Naive B cell (primary cell): Measurements from ENCODE around the gene MAML2. TPM values are rescaled to one million over a fixed set of nuclear protein-coding genes. Genes with fewer than 3 reads are reported as not detected.

Experiments
- ATAC-seq, 2 donors: fragments of 150-1000 bp; cut with Tn5 transposase; 2 replicates each; pipeline ENCODE4 v1.10.0; 2021; ENCODE audit warnings: low read depth in 2 of 2, mild to moderate bottlenecking in 2 of 2, moderate library complexity in 2 of 2
- DNase-seq: peaks from one replicate; pipeline ENCODE4 v3.0.0; 2022
- H3K27ac Mint-ChIP-seq, 6 donors: one replicate each; pipeline ENCODE4 v1.8.0; 2020 to 2022; ENCODE audit warnings: mild to moderate bottlenecking in 6 of 6, mixed read lengths in 6 of 6, moderate library complexity in 5 of 6, inconsistent platforms in 2 of 6
- H3K27me3 Mint-ChIP-seq, 3 donors: one replicate each; pipeline ENCODE4 v1.8.0; 2021 to 2022; ENCODE audit warnings: mixed read lengths in 3 of 3, mild to moderate bottlenecking in 1 of 3
- H3K36me3 Mint-ChIP-seq, 2 donors: one replicate each; pipeline ENCODE4 v1.8.0; 2020 to 2022; ENCODE audit warnings: mixed read lengths in 2 of 2, inconsistent platforms in 1 of 2, mild to moderate bottlenecking in 1 of 2
- H3K4me1 Mint-ChIP-seq, 3 donors: one replicate each; pipeline ENCODE4 v1.8.0; 2020 to 2022; ENCODE audit warnings: mixed read lengths in 3 of 3, inconsistent platforms in 1 of 3, mild to moderate bottlenecking in 1 of 3, moderate library complexity in 1 of 3
- H3K4me3 Mint-ChIP-seq, 8 donors: one replicate each; pipeline ENCODE4 v1.8.0; 2020 to 2022; ENCODE audit warnings: mild to moderate bottlenecking in 8 of 8, mixed read lengths in 8 of 8, moderate library complexity in 8 of 8, inconsistent platforms in 2 of 8
- H3K9me3 Mint-ChIP-seq, 7 donors: one replicate each; pipeline ENCODE4 v1.8.0; 2020 to 2022; ENCODE audit warnings: mixed read lengths in 7 of 7, mild to moderate bottlenecking in 5 of 7, inconsistent platforms in 2 of 7, moderate library complexity in 1 of 7
- polyA plus RNA-seq, 6 donors: library from polyadenylated mRNA; unstranded; fragments of 300-500 nt; fragmentation: Illumina TruSeq; gene quantifications; one replicate each; pipeline ENCODE4 v1.2.3, GENCODE V29; 2021; ENCODE audit warnings: low read depth in 6 of 6

Gene MAML2
- polyA plus RNA-seq: 1 to 10 TPM in 5 of 6 donors, under 1 TPM in 1; 0.06 to 9.0 (median 3.5) TPM

GRCh38 chr11:96342961-96343711 lies at the start of gene MAML2:
Gene MAML2 (minus strand): TSS chr11:96343195. CDS start chr11:96341895, 1,300 bp downstream.
- peak; percentile 83 to 84 for ATAC-seq
- H3K4me1 Mint-ChIP-seq: peaks cover 40 to 50% (median 44%) of the 10 kb centered on the region in 3 donors
- H3K36me3 Mint-ChIP-seq: no peaks in the 10 kb centered on the region

DNA sequence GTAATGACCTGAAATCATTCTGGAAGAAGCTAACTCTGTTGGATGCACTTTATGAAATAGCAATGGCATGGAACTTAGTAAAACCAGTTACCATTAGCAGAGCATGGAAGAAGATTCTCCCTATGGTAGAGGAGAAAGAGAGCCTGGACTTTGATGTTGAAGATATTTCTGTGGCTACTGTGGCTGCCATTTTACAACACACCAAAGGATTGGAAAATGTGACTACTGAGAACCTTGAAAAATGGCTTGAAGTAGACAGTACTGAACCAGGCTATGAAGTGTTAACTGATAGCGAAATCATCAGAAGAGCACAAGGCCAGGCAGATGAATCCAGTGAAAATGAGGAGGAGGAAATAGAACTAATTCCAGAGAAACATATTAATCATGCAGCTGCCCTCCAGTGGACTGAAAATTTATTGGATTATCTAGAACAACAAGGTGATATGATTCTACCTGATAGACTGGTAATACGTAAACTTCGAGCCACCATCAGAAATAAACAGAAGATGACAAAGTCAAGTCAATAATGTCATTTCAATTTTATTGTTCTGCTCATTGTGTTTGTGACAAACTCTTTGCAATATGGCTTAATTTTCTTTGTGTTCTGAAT lies 48.8 kb upstream of the MAML2 start:
- H3K9me3 Mint-ChIP-seq: peaks cover 0 to 2% (median 0%) of the 10 kb centered on the region in 7 donors
- no peaks in the 10 kb centered on the region for H3K27me3 Mint-ChIP-seq
- ATAC-seq (no peak), DNase-seq (no peak)
- H3K27ac Mint-ChIP-seq: no peak overlapping the region
- H3K36me3 Mint-ChIP-seq: no peaks in the 10 kb centered on the region
- H3K4me1 Mint-ChIP-seq: peaks cover 15 to 30% (median 25%) of the 10 kb centered on the region in 3 donors
- H3K4me3 Mint-ChIP-seq: peak overlapping the region in 4 of 8 donors; percentile 19 to 97 (median 61)

More at GRCh38 chr11:96342961-96343711, at the start of gene MAML2:
- H3K27me3 Mint-ChIP-seq: no peaks in the 10 kb centered on the region
- peaks cover 0 to 2% (median 0%) of the 10 kb centered on the region in 7 donors for H3K9me3 Mint-ChIP-seq
- DNase-seq: peak; percentile 85
- peak within 1 kb of the TSS; percentile 19 to 94 (median 88) for H3K27ac Mint-ChIP-seq
- H3K4me3 Mint-ChIP-seq: peak within 1 kb of the TSS; percentile 92 to 99 (median 98)

DNA sequence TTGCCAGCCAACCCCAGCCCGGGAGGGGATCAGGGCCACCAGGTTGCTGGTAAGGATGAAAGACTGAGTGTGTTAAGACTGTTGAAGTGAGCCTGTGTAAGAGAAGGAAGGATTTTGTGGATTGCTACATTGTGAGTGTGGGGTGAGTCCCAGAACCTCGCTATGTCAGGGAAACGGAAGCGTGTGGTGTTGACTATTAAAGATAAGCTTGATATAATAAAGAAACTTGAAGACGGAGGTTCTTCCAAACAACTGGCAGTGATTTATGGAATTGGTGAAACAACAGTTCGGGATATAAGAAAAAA lies 47.4 kb upstream of the MAML2 start:
- H3K27me3 Mint-ChIP-seq: no peaks in the 10 kb centered on the region
- peaks cover 0 to 2% of the 10 kb centered on the region in 2 donors for H3K36me3 Mint-ChIP-seq
- peaks cover 15 to 30% (median 25%) of the 10 kb centered on the region in 3 donors for H3K4me1 Mint-ChIP-seq
- DNase-seq (no peak), ATAC-seq (no peak)
- peak overlapping the region; percentile 80 to 97 (median 95) for H3K4me3 Mint-ChIP-seq
- H3K9me3 Mint-ChIP-seq: peaks cover 0 to 2% (median 0%) of the 10 kb centered on the region in 7 donors
- H3K27ac Mint-ChIP-seq: peak overlapping the region; percentile 90 to 98 (median 95)

GRCh38 chr11:96389720-96390487 lies 46.9 kb upstream of the MAML2 start, which contains the start of the genes CCDC82 and JRKL:
Gene CCDC82 (minus strand): TSS chr11:96389912. CDS start chr11:96384747, 5,165 bp downstream.
Gene JRKL (plus strand): TSS chr11:96390013. CDS start chr11:96390650, 637 bp downstream.
- Mint-ChIP-seq H3K27ac (peak within 1 kb of the TSS; percentile 90 to 98 (median 95)), H3K4me1 (peaks cover 15 to 32% (median 25%) of the 10 kb centered on the region in 3 donors), H3K36me3 (peaks cover 0 to 5% of the 10 kb centered on the region in 2 donors), H3K27me3 (no peaks in the 10 kb centered on the region), H3K4me3 (peak within 1 kb of the TSS; percentile 80 to 97 (median 95)), H3K9me3 (peaks cover 0 to 2% (median 0%) of the 10 kb centered on the region in 7 donors)
- peak; percentile 93 for ATAC-seq
- DNase-seq: peak; percentile 97

DNA sequence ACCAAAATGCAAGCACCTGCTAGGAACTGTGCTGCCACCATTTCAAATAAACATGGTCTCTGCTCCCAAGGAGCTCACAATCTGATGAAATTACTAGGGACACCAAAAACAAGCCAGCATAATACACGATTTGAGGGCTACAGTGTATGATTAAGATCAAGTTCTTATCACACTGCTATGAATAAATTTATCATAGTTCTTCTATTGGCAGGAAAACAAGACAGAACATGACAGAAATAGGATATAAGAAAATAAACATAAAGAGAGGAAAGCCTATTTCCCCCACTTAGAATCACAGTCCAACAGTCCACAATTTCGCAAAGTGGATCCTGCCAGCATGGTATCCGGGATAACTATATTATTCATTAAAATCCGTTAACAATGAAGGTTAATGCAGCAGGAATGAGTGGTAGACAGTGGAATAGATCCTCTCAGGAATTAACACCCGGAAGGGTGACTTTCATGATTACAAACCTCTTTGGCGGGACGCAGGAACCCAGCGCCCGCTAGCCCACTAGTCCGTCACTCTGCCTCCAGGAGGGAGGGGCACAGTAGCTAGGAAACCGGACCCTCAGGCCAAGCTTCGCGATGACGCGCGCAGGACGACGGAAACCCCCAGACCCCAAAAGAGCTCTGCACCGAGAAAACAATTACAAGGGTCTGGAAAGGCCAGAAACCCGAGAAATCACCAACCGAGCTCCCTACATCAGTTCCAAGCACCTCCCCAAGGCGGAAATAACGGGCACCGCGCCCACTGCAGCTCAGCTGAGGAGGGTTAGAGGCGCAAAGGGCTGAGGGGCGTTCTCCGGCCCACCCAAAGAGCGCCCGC lies 46.1 kb upstream of the MAML2 start:
- Mint-ChIP-seq H3K36me3 (peaks cover 4 to 10% of the 10 kb centered on the region in 2 donors), H3K27me3 (no peaks in the 10 kb centered on the region), H3K27ac (peak overlapping the region; percentile 90 to 98 (median 95)), H3K4me3 (peak overlapping the region; percentile 80 to 97 (median 95)), H3K4me1 (peaks cover 19 to 32% (median 25%) of the 10 kb centered on the region in 3 donors), H3K9me3 (peaks cover 0 to 2% (median 0%) of the 10 kb centered on the region in 7 donors)
- DNase-seq: no peak
- peak; percentile 62 to 64 for ATAC-seq

DNA sequence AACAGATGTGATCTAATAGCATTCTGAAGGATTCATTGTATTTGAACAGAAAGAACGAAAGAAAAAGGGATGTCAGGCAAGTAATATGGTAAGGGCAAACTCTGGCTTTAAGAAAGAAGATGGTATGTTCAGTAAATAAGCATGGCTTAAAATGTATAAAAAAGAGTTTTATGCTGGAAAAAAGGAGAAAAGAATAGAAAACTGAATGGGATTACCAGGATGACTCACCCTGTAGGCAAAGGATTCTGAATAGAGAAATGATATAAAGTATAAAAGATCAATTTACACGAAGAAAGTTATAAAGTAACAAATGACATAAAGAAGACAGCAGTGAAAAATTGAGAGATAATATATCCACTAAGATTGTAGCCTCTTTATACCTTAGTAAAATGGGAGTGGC lies 42.2 kb upstream of the MAML2 start:
- H3K9me3 Mint-ChIP-seq: no peaks in the 10 kb centered on the region
- peak overlapping the region in 1 of 8 donors; percentile 12 for H3K4me3 Mint-ChIP-seq
- peaks cover 15 to 21% (median 19%) of the 10 kb centered on the region in 3 donors for H3K4me1 Mint-ChIP-seq
- peaks cover 8 to 18% of the 10 kb centered on the region in 2 donors for H3K36me3 Mint-ChIP-seq
- H3K27me3 Mint-ChIP-seq: no peaks in the 10 kb centered on the region
- peak overlapping the region in 1 of 6 donors; percentile 61 for H3K27ac Mint-ChIP-seq
- no peak for DNase-seq
- ATAC-seq: no peak

DNA sequence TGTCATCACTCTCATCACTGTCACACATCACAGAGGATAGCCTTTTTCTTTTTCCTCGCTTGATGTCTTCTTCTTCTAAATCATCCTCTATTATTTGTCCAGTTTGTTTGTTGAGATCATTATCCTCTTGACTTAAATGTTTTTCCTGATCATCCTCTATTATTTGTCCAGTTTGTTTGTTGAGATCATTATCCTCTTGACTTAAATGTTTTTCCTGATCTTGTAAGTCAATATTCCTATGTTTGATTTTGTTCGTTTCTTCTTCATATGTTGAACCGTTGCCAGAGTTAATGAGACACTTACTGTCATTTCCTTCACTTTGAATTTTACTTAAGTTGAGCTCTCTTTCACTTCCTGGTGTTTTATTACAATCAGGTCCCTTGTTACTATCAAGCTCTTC lies 41.2 kb upstream of the MAML2 start:
- ATAC-seq: no peak
- peaks cover 8 to 18% of the 10 kb centered on the region in 2 donors for H3K36me3 Mint-ChIP-seq
- no peak for DNase-seq
- peaks cover 15 to 19% (median 17%) of the 10 kb centered on the region in 3 donors for H3K4me1 Mint-ChIP-seq
- no peaks in the 10 kb centered on the region for H3K9me3 Mint-ChIP-seq
- H3K27ac Mint-ChIP-seq: peak overlapping the region in 2 of 6 donors; percentile 4 to 44
- H3K4me3 Mint-ChIP-seq: no peak overlapping the region
- no peaks in the 10 kb centered on the region for H3K27me3 Mint-ChIP-seq

DNA sequence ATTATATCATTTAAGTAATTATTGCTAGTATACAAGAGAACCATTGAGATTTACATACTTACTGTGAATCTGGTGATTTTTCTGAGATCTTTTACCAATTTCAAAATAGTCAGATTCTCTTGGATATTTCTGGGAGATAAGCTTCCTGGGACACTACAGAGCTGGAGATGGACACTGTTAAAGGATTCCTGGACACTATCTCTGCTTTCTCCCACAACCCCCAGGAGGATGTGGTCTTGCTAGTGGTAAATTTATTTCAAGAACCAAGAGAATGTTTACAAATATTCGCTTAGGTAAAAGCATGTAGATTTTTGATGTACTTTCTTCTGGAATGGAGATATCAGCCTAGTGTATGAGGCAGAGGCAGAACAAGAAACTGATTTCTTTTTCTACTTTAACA lies 33.8 kb upstream of the MAML2 start:
- DNase-seq (no peak), ATAC-seq (no peak)
- no peak overlapping the region for H3K4me3 Mint-ChIP-seq
- H3K36me3 Mint-ChIP-seq: peaks cover 0 to 21% of the 10 kb centered on the region in 2 donors
- no peak overlapping the region for H3K27ac Mint-ChIP-seq
- H3K4me1 Mint-ChIP-seq: peaks cover 0 to 6% (median 5%) of the 10 kb centered on the region in 3 donors
- no peaks in the 10 kb centered on the region for H3K27me3 Mint-ChIP-seq
- H3K9me3 Mint-ChIP-seq: no peaks in the 10 kb centered on the region

DNA sequence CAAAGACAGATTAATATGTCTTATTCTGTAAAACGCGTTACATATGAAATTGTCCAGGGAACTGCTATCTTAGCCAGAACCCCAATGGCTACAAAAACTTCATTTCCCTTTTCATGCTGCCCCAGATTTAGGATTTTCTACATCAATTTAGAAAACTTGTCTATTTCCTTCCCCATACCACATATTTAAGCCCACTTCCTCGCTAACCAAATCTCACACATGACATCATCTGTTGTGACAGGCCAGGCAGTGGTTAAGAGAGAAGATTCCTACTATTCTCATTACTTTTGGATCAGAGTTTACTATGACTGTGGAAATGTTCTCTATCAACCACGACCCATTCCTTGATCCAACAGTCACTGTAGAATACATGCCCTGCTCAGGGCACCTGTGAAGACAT lies 30.8 kb upstream of the MAML2 start:
- no peak for ATAC-seq
- H3K4me3 Mint-ChIP-seq: no peak overlapping the region
- peaks cover 0 to 6% (median 5%) of the 10 kb centered on the region in 3 donors for H3K4me1 Mint-ChIP-seq
- peak overlapping the region in 2 of 6 donors; percentile 3 to 23 for H3K27ac Mint-ChIP-seq
- peaks cover 0 to 2% (median 0%) of the 10 kb centered on the region in 7 donors for H3K9me3 Mint-ChIP-seq
- no peak for DNase-seq
- H3K27me3 Mint-ChIP-seq: no peaks in the 10 kb centered on the region
- peaks cover 5 to 25% of the 10 kb centered on the region in 2 donors for H3K36me3 Mint-ChIP-seq

DNA sequence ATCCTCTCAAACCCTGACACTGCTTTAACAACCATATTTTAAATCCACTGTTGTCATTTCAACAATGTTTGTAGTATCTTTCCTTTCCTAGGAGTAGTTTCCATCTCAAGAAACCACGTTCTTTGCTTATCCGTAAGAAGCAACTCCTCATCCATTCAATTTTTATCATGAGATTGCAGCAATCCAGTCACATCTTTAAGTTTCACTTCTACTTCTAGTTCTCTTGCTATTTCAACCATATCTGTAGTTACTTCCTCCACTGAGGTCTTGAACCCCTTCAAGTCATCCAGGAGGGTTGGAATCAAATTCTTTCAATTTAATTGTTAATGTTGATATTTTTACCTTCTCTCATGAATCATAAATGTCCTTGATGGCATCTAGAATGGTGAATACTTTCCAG lies 24.3 kb upstream of the MAML2 start:
- Mint-ChIP-seq H3K9me3 (peaks cover 0 to 3% (median 0%) of the 10 kb centered on the region in 7 donors), H3K4me1 (peaks cover 5 to 11% (median 6%) of the 10 kb centered on the region in 3 donors), H3K36me3 (peaks cover 8 to 14% of the 10 kb centered on the region in 2 donors), H3K4me3 (peak overlapping the region in 3 of 8 donors; percentile 19 to 63 (median 21)), H3K27ac (peak overlapping the region in 4 of 6 donors; percentile 3 to 30 (median 14)), H3K27me3 (no peaks in the 10 kb centered on the region)
- peak; percentile 23 for DNase-seq
- peak; percentile 55 to 75 for ATAC-seq

- DNase-seq (no peak), ATAC-seq (no peak)
- peaks cover 0 to 3% (median 0%) of the 10 kb centered on the region in 7 donors for H3K9me3 Mint-ChIP-seq
- no peak overlapping the region for H3K4me3 Mint-ChIP-seq
- H3K36me3 Mint-ChIP-seq: peaks cover 8 to 12% of the 10 kb centered on the region in 2 donors
- H3K4me1 Mint-ChIP-seq: peaks cover 5 to 11% (median 6%) of the 10 kb centered on the region in 3 donors
- H3K27ac Mint-ChIP-seq: no peak overlapping the region
- no peaks in the 10 kb centered on the region for H3K27me3 Mint-ChIP-seq
Observed at GRCh38 chr11:96366024-96366423, 23.0 kb upstream of the MAML2 start.

- ATAC-seq (no peak), DNase-seq (no peak)
- Mint-ChIP-seq H3K27me3 (no peaks in the 10 kb centered on the region), H3K36me3 (peaks cover 8 to 12% of the 10 kb centered on the region in 2 donors), H3K27ac (no peak overlapping the region), H3K4me3 (no peak overlapping the region), H3K9me3 (peaks cover 0 to 3% (median 0%) of the 10 kb centered on the region in 7 donors), H3K4me1 (peaks cover 5 to 11% (median 6%) of the 10 kb centered on the region in 3 donors)
Observed at GRCh38 chr11:96365493-96365892, 22.5 kb upstream of the MAML2 start.
